H9 (cell line): ENCODE data around the gene BMPR1A. TPM values are rescaled to one million over a fixed set of nuclear protein-coding genes. Genes with fewer than 3 reads are reported as not detected.
A peak's percentile ranks its signal among the peaks of the same experiment; 100 is the strongest.

Source experiments
- DNase-seq: peaks from one replicate; pipeline ENCODE4 v3.0.0-alpha.2; 2017
- H2AFZ ChIP-seq: one replicate; pipeline ENCODE4 v1.6.1; 2013; ENCODE audit warnings: mild to moderate bottlenecking, low read length, control low read depth, moderate library complexity
- H2AK5ac ChIP-seq: 2 replicates; pipeline ENCODE4 v1.6.1; 2013; ENCODE audit warnings: low read length, control low read depth, mixed read lengths; ENCODE audit not compliant: insufficient read length
- H2BK120ac ChIP-seq: one replicate; pipeline ENCODE4 v1.6.1; 2013; ENCODE audit warnings: low read depth, mild to moderate bottlenecking, low read length, control low read depth, inconsistent platforms; ENCODE audit not compliant: poor library complexity, severe bottlenecking
- H2BK12ac ChIP-seq: 2 replicates; pipeline ENCODE4 v1.6.1; 2013; ENCODE audit warnings: low read length, control low read depth, mixed read lengths, low read depth; ENCODE audit not compliant: insufficient read length
- H2BK15ac ChIP-seq: 2 replicates; pipeline ENCODE4 v1.6.1; 2013; ENCODE audit warnings: low read depth, low read length, control low read depth
- H2BK20ac ChIP-seq: one replicate; pipeline ENCODE4 v1.6.1; 2013; ENCODE audit warnings: low read depth, mild to moderate bottlenecking, low read length, control low read depth, inconsistent platforms; ENCODE audit not compliant: poor library complexity, severe bottlenecking
- H2BK5ac ChIP-seq: 2 replicates; pipeline ENCODE4 v1.6.1; 2013; ENCODE audit warnings: low read length, control low read depth, mixed read lengths; ENCODE audit not compliant: insufficient read length
- H3K14ac ChIP-seq: 2 replicates; pipeline ENCODE4 v1.6.1; 2013; ENCODE audit warnings: low read length, control low read depth; ENCODE audit not compliant: insufficient read depth
- H3K18ac ChIP-seq: 2 replicates; pipeline ENCODE4 v1.6.1; 2013; ENCODE audit warnings: low read depth, mild to moderate bottlenecking, mixed read lengths, low read length, control low read depth; ENCODE audit not compliant: insufficient read length
- H3K23ac ChIP-seq: 2 replicates; pipeline ENCODE4 v1.6.1; 2013; ENCODE audit warnings: low read length, control low read depth, mixed read lengths, low read depth; ENCODE audit not compliant: insufficient read length
- H3K23me2 ChIP-seq: 2 replicates; pipeline ENCODE4 v1.6.1; 2013; ENCODE audit warnings: low read depth, mild to moderate bottlenecking, mixed read lengths, low read length, control low read depth; ENCODE audit not compliant: insufficient read length, poor library complexity, severe bottlenecking
- H3K27ac ChIP-seq: 2 replicates; pipeline ENCODE4 v1.5.1; 2013; ENCODE audit warnings: low read length, control low read depth, mixed read lengths, low read depth; ENCODE audit not compliant: insufficient read length
- H3K27me3 ChIP-seq: 2 replicates; pipeline ENCODE4 v1.6.1; 2013; ENCODE audit warnings: low read length, control low read depth, inconsistent platforms; ENCODE audit not compliant: insufficient read depth
- H3K4ac ChIP-seq: 2 replicates; pipeline ENCODE4 v1.6.1; 2013; ENCODE audit warnings: low read depth, mild to moderate bottlenecking, control low read depth, inconsistent platforms, low read length, moderate library complexity
- H3K4me1 ChIP-seq: 2 replicates; pipeline ENCODE4 v1.6.1; 2013; ENCODE audit warnings: low read length, control low read depth, inconsistent platforms; ENCODE audit not compliant: insufficient read depth
- H3K4me2 ChIP-seq: 2 replicates; pipeline ENCODE4 v1.6.1; 2013; ENCODE audit warnings: low read length, control low read depth, mixed read lengths; ENCODE audit not compliant: insufficient read length, insufficient read depth
- H3K56ac ChIP-seq: 2 replicates; pipeline ENCODE4 v1.6.1; 2013; ENCODE audit warnings: low read depth, mild to moderate bottlenecking, mixed read lengths, low read length, control low read depth; ENCODE audit not compliant: insufficient read length
- H3K79me1 ChIP-seq: 2 replicates; pipeline ENCODE4 v1.6.1; 2013; ENCODE audit warnings: low read depth, mild to moderate bottlenecking, moderate library complexity, low read length, control low read depth, inconsistent platforms; ENCODE audit not compliant: insufficient read depth, poor library complexity, severe bottlenecking
- H3K79me2 ChIP-seq: 2 replicates; pipeline ENCODE4 v1.6.1; 2013; ENCODE audit warnings: low read length, control low read depth, inconsistent platforms; ENCODE audit not compliant: insufficient read depth
- H3K9ac ChIP-seq: 2 replicates; pipeline ENCODE4 v1.6.1; 2013; ENCODE audit warnings: low read length, control low read depth, mixed read lengths; ENCODE audit not compliant: insufficient read length; ENCODE audit errors: extremely low read depth
- H3K9me3 ChIP-seq: one replicate; pipeline ENCODE4 v1.6.1; 2013; ENCODE audit warnings: low read depth, low read length, inconsistent platforms; ENCODE audit not compliant: control insufficient read depth
- H3T11ph ChIP-seq: one replicate; pipeline ENCODE4 v1.6.1; 2013; ENCODE audit warnings: mild to moderate bottlenecking, low read length, control low read depth, inconsistent platforms
- H4K20me1 ChIP-seq: one replicate; pipeline ENCODE4 v1.6.1; 2013; ENCODE audit not compliant: control insufficient read depth, insufficient read length, insufficient read depth
- H4K5ac ChIP-seq: 2 replicates; pipeline ENCODE4 v1.6.1; 2013; ENCODE audit warnings: low read depth, mild to moderate bottlenecking, mixed read lengths, low read length, control low read depth; ENCODE audit not compliant: insufficient read length
- H4K8ac ChIP-seq: replicated peaks from 2 replicates; pipeline ENCODE4 v1.6.1; 2013; ENCODE audit warnings: low read length, control low read depth, mixed read lengths, low read depth; ENCODE audit not compliant: insufficient read length
- H4K91ac ChIP-seq: 2 replicates; pipeline ENCODE4 v1.6.1; 2013; ENCODE audit warnings: low read depth, mild to moderate bottlenecking, moderate library complexity, mixed read lengths, low read length, control low read depth; ENCODE audit not compliant: insufficient read length
- H3K27ac Mint-ChIP-seq, 3 experiments: 2 replicates in 2 of 3; 3 replicates in 1 of 3; pipeline ENCODE4 v1.8.0; 2020 to 2021; ENCODE audit warnings: mixed read lengths in 3 of 3, mild to moderate bottlenecking in 1 of 3, moderate library complexity in 1 of 3
- H3K27me3 Mint-ChIP-seq: 2 replicates; pipeline ENCODE4 v1.8.0; 2021; ENCODE audit warnings: low read depth, mild to moderate bottlenecking, moderate library complexity, mixed read lengths
- H3K36me3 Mint-ChIP-seq, 3 experiments: 2 replicates in 2 of 3; 3 replicates in 1 of 3; pipeline ENCODE4 v1.8.0; 2020 to 2021; ENCODE audit warnings: low read depth in 3 of 3, mixed read lengths in 3 of 3; ENCODE audit not compliant: insufficient read depth in 1 of 3
- H3K4me1 Mint-ChIP-seq, 2 experiments: 2 replicates each; pipeline ENCODE4 v1.8.0; 2020; ENCODE audit warnings: mixed read lengths in 2 of 2
- H3K4me3 Mint-ChIP-seq, 2 experiments: 2 replicates in 1 of 2; 3 replicates in 1 of 2; pipeline ENCODE4 v1.8.0; 2020 to 2021; ENCODE audit warnings: mild to moderate bottlenecking in 2 of 2, mixed read lengths in 2 of 2, moderate library complexity in 1 of 2
- H3K9me3 Mint-ChIP-seq, 2 experiments: 2 replicates in 1 of 2; 3 replicates in 1 of 2; pipeline ENCODE4 v1.8.0; 2020; ENCODE audit warnings: mild to moderate bottlenecking in 2 of 2, mixed read lengths in 2 of 2, moderate library complexity in 1 of 2
- WGBS: extraction: QIAGEN DNeasy Blood & Tissue Kit; methylation state at CpG from one replicate; pipeline ENCODE4 v1.1.7; 2013; ENCODE audit warnings: missing lambda C conversion rate, low lambda C conversion rate, mixed read lengths; ENCODE audit not compliant: insufficient read length; ENCODE audit errors: extremely low coverage; 5-methylcytosine and 5-hydroxymethylcytosine counted together
- total RNA-seq: library from RNA; stranded (reverse); gene quantifications from 2 replicates; pipeline ENCODE4 v1.2.1, GENCODE V29; 2021
- TF ChIP-seq, protein P1 (sequence below): fragments of 200-600 bp; sonication (generic); conservative IDR thresholded peaks from 3 replicates; pipeline ENCODE4 v1.8.0; 2021; ENCODE audit warnings: antibody characterized with exemption, mild to moderate bottlenecking

The BMPR1A gene
- total RNA-seq, 1 experiment from 2014 or later = 138 TPM

DNA sequence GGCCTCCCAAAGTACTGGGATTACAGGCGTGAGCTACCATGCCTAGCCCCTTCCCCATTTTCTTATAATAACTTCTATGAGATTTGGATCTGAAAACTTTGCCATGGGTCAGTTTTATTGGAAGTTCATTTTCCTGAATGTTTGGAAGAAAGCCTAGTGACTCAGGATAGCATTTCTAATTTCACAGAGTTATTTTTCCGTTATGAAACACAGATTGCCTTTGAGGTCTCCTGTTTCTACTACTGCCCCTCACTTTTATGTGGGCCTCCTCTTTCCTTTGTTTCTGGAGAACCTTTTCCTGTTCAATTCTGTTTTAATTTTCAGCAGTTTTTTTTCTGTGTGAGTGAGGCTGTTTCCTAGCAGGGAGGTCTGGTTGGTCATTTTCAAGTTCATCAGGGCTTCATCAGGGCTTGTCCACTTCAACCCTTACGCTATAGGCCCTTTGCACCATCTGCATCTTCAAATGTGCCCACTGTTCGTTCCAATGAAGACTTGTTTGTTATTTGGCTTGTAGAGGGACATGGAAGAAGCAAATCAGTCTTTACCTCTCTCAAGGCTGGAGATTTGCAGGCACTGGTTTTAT, 58.7 kb downstream of the BMPR1A start:
- Histone ChIP-seq H3K14ac (no peak overlapping the region; the same call in 1 of the 2 replicates), H4K5ac (no peak overlapping the region), H2BK20ac (no peak overlapping the region), H2BK15ac (no peak overlapping the region), H2BK12ac (peak overlapping the region; percentile 10), H3K9ac (no peak overlapping the region), H2BK5ac (no peak overlapping the region), H4K8ac (no peak overlapping the region), H4K20me1 (no peaks in the 10 kb centered on the region), H3K79me2 (peaks cover 67% of the 10 kb centered on the region), H3K9me3 (no peaks in the 10 kb centered on the region), H2BK120ac (no peak overlapping the region), H3T11ph (no peak overlapping the region), H2AFZ (no peak overlapping the region), H3K23me2 (no peaks in the 10 kb centered on the region), H3K18ac (no peak overlapping the region), H3K4ac (no peak overlapping the region), H2AK5ac (no peak overlapping the region), H3K56ac (no peak overlapping the region), H3K27me3 (no peaks in the 10 kb centered on the region), H3K79me1 (peaks cover 5% of the 10 kb centered on the region), H3K4me2 (no peak overlapping the region), H3K23ac (no peak overlapping the region), H3K4me1 (peaks cover 12% of the 10 kb centered on the region; the same call in 1 of the 2 replicates), H3K27ac (no peak overlapping the region), H4K91ac (no peak overlapping the region)
- no CpG with 5 or more reads among the region's 4 CpGs for WGBS
- no peaks in the 10 kb centered on the region for H3K9me3 Mint-ChIP-seq
- no peaks in the 10 kb centered on the region for H3K27me3 Mint-ChIP-seq
- TF ChIP-seq, protein P1, sequence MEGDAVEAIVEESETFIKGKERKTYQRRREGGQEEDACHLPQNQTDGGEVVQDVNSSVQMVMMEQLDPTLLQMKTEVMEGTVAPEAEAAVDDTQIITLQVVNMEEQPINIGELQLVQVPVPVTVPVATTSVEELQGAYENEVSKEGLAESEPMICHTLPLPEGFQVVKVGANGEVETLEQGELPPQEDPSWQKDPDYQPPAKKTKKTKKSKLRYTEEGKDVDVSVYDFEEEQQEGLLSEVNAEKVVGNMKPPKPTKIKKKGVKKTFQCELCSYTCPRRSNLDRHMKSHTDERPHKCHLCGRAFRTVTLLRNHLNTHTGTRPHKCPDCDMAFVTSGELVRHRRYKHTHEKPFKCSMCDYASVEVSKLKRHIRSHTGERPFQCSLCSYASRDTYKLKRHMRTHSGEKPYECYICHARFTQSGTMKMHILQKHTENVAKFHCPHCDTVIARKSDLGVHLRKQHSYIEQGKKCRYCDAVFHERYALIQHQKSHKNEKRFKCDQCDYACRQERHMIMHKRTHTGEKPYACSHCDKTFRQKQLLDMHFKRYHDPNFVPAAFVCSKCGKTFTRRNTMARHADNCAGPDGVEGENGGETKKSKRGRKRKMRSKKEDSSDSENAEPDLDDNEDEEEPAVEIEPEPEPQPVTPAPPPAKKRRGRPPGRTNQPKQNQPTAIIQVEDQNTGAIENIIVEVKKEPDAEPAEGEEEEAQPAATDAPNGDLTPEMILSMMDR = no peak
- DNase-seq = no peak
- H3K4me1 Mint-ChIP-seq = peaks cover 54 to 69% of the 10 kb centered on the region in 2 experiments
- H3K36me3 Mint-ChIP-seq = peaks cover 5 to 22% (median 17%) of the 10 kb centered on the region in 3 experiments; a peak in 6 of 7 replicates
- H3K4me3 Mint-ChIP-seq = no peak overlapping the region
- H3K27ac Mint-ChIP-seq = peak overlapping the region; percentile 58 to 80 (median 70)
